Vagina (tissue), 2 donors: ENCODE data around the gene SLC6A13.

Experiments
- CTCF ChIP-seq, 3 experiments: fragments of 450-650 bp in 2 of 3; fragments of 200-600 bp in 1 of 3; sonication (generic) in 1 of 3; IDR thresholded peaks; one replicate each; pipeline ENCODE4 v1.5.1; 2017 to 2019; ENCODE audit warnings: antibody characterized with exemption in 3 of 3, mild to moderate bottlenecking in 2 of 3, moderate library complexity in 2 of 3
- POLR2A ChIP-seq, 2 donors: fragments of 450-650 bp; IDR thresholded peaks; one replicate each; pipeline ENCODE4 v1.6.1; 2017; ENCODE audit warnings: antibody characterized with exemption in 2 of 2, mild to moderate bottlenecking in 2 of 2, moderate library complexity in 2 of 2
- POLR2AphosphoS5 ChIP-seq, 2 donors: sonication (generic); formaldehyde crosslinking; IDR thresholded peaks; one replicate each; pipeline ENCODE4 v1.9.0; 2017; ENCODE audit warnings: antibody characterized with exemption in 2 of 2, mild to moderate bottlenecking in 2 of 2, low read depth in 1 of 2; ENCODE audit not compliant: insufficient read depth in 1 of 2

GRCh38 chr12:175250-175649 is 87.4 kb downstream of the SLC6A13 start:
- TF ChIP-seq CTCF (IDR thresholded peaks at IDR 0.05) (no peak), POLR2A (IDR thresholded peaks at IDR 0.05) (no peak), POLR2AphosphoS5 (IDR thresholded peaks at IDR 0.05; ENCODE audit: insufficient read depth in 1 of 2, low read depth in 1 of 2) (no peak)
